IMR-90 (cell line): Measurements from ENCODE around the gene ALOX5AP. TPM values are rescaled to one million over a fixed set of nuclear protein-coding genes. Genes with fewer than 3 reads are reported as not detected.
A peak's percentile ranks its signal among the peaks of the same experiment; 100 is the strongest.

Source experiments
- ATAC-seq: fragments of 200-7000 bp; cut with Tn5 transposase; 2 replicates; pipeline ENCODE4 v1.9.1; 2020; ENCODE audit warnings: low read depth, mild to moderate bottlenecking, moderate library complexity
- BruUV-seq: library from RNA; stranded (reverse); fragments of 400-500 nt; replicated peaks from 2 replicates; lab custom pipeline; 2021; lab: Mats Ljungman, UMichigan
- CTCF ChIA-PET: fragments of 300-600 bp; formaldehyde crosslinking; extraction: SDS; loops from one replicate; lab custom pipeline; 2021; ENCODE audit warnings: antibody characterized with exemption; lab: Yijun Ruan, JAX
- POLR2A ChIA-PET: fragments of 300-600 bp; sonication (Branson Sonifier 250); formaldehyde crosslinking; loops from one replicate; lab custom pipeline; 2022; ENCODE audit warnings: antibody characterized with exemption; ENCODE audit not compliant: unreplicated experiment; lab: Charles Lee
- DNase-seq: peaks from one replicate; pipeline ENCODE4 v3.0.0; 2013
- H2AFZ ChIP-seq: replicated peaks from 2 replicates; pipeline ENCODE3; 2013; ENCODE audit warnings: low read length, mild to moderate bottlenecking; ENCODE audit not compliant: poor library complexity
- H2AK5ac ChIP-seq: 2 replicates; pipeline ENCODE4 v1.6.1; 2013; ENCODE audit warnings: low read depth, low read length, inconsistent platforms
- H2AK9ac ChIP-seq: replicated peaks from 2 replicates; pipeline ENCODE3; 2013; ENCODE audit warnings: mild to moderate bottlenecking, low read depth, low read length, moderate library complexity; ENCODE audit not compliant: poor library complexity
- H2BK120ac ChIP-seq: 2 replicates; pipeline ENCODE4 v1.6.1; 2013; ENCODE audit warnings: low read depth, low read length, inconsistent platforms
- H2BK15ac ChIP-seq: 3 replicates; pipeline ENCODE4 v1.6.1; 2013; ENCODE audit warnings: low read depth, low read length, inconsistent platforms
- H2BK20ac ChIP-seq: 2 replicates; pipeline ENCODE4 v1.6.1; 2013; ENCODE audit warnings: low read depth, mild to moderate bottlenecking, inconsistent platforms, low read length, moderate library complexity
- H2BK5ac ChIP-seq: 2 replicates; pipeline ENCODE4 v1.6.1; 2013; ENCODE audit warnings: mild to moderate bottlenecking, low read depth, low read length, inconsistent platforms; ENCODE audit not compliant: poor library complexity, severe bottlenecking
- H3K14ac ChIP-seq: replicated peaks from 2 replicates; pipeline ENCODE4 v1.6.1; 2013; ENCODE audit warnings: low read depth, low read length, inconsistent platforms
- H3K18ac ChIP-seq: 2 replicates; pipeline ENCODE4 v1.6.1; 2013; ENCODE audit warnings: low read depth, low read length, control low read depth
- H3K23ac ChIP-seq: 2 replicates; pipeline ENCODE4 v1.6.1; 2013; ENCODE audit warnings: low read depth, low read length, inconsistent platforms
- H3K27ac ChIP-seq: 2 replicates; pipeline ENCODE4 v1.5.1; 2013; ENCODE audit warnings: mild to moderate bottlenecking, control low read depth, low read length; ENCODE audit not compliant: insufficient read depth
- H3K27me3 ChIP-seq: 2 replicates; pipeline ENCODE4 v1.6.1; 2013; ENCODE audit warnings: low read length; ENCODE audit not compliant: control insufficient read depth, insufficient read depth
- H3K36me3 ChIP-seq: 2 replicates; pipeline ENCODE4 v1.6.1; 2013; ENCODE audit warnings: low read length, mixed read lengths; ENCODE audit not compliant: control insufficient read depth, insufficient read depth
- H3K4ac ChIP-seq: 2 replicates; pipeline ENCODE4 v1.6.1; 2013; ENCODE audit warnings: low read depth, low read length, inconsistent platforms
- H3K4me1 ChIP-seq: 2 replicates; pipeline ENCODE4 v1.6.1; 2013; ENCODE audit warnings: low read length, mixed read lengths; ENCODE audit not compliant: control insufficient read depth, insufficient read depth
- H3K4me2 ChIP-seq: 2 replicates; pipeline ENCODE4 v1.6.1; 2013; ENCODE audit warnings: low read depth, mild to moderate bottlenecking, control low read depth, low read length, moderate library complexity
- H3K4me3 ChIP-seq: 2 replicates; pipeline ENCODE4 v1.5.1; 2013; ENCODE audit warnings: low read depth, mild to moderate bottlenecking, control low read depth, low read length, moderate library complexity; ENCODE audit not compliant: insufficient read depth
- H3K56ac ChIP-seq: 2 replicates; pipeline ENCODE4 v1.6.1; 2013; ENCODE audit warnings: low read length, inconsistent platforms; ENCODE audit not compliant: insufficient read depth; ENCODE audit errors: extremely low read depth
- H3K79me1 ChIP-seq, 2 experiments: 2 replicates each; pipeline ENCODE4 v1.6.1; 2013; ENCODE audit warnings: low read length in 2 of 2, inconsistent platforms in 1 of 2, low read depth in 1 of 2
- H3K9ac ChIP-seq: 2 replicates; pipeline ENCODE4 v1.6.1; 2013; ENCODE audit warnings: low read depth, low read length, control low read depth
- H3K9me1 ChIP-seq: 2 replicates; pipeline ENCODE4 v1.6.1; 2013; ENCODE audit warnings: low read length, inconsistent platforms; ENCODE audit not compliant: insufficient read depth
- H3K9me3 ChIP-seq: 2 replicates; pipeline ENCODE4 v1.6.1; 2013; ENCODE audit warnings: low read length; ENCODE audit not compliant: control insufficient read depth, insufficient read depth
- H4K20me1 ChIP-seq: 2 replicates; pipeline ENCODE4 v1.6.1; 2013; ENCODE audit warnings: low read length, inconsistent platforms; ENCODE audit not compliant: insufficient read depth
- H4K5ac ChIP-seq: 2 replicates; pipeline ENCODE4 v1.6.1; 2013; ENCODE audit warnings: mild to moderate bottlenecking, low read depth, low read length, control low read depth
- H4K8ac ChIP-seq, 2 experiments: 2 replicates each; pipeline ENCODE4 v1.6.1; 2013; ENCODE audit warnings: low read depth in 2 of 2, low read length in 2 of 2, control low read depth in 1 of 2, inconsistent platforms in 1 of 2
- H4K91ac ChIP-seq: 2 replicates; pipeline ENCODE4 v1.6.1; 2013; ENCODE audit warnings: low read depth, low read length, inconsistent platforms; ENCODE audit not compliant: insufficient read depth
- BHLHE40 ChIP-seq: fragments of 150-350 bp; IDR thresholded peaks from 2 replicates; pipeline ENCODE4 v1.6.1; 2016; ENCODE audit warnings: mild to moderate bottlenecking, low read depth, low read length
- CEBPB ChIP-seq: IDR thresholded peaks from 2 replicates; pipeline ENCODE4 v1.6.1; 2012; ENCODE audit warnings: low read depth, low read length, improper control_type of control experiment
- CHD1 ChIP-seq: IDR thresholded peaks from 2 replicates; pipeline ENCODE4 v1.6.1; 2012; ENCODE audit warnings: low read depth, low read length, improper control_type of control experiment
- CTCF ChIP-seq: conservative IDR thresholded peaks from 2 replicates; pipeline ENCODE4 v1.5.1; 2012; ENCODE audit warnings: mild to moderate bottlenecking, low read depth, low read length, improper control_type of control experiment
- FOS ChIP-seq: fragments of 150-350 bp; IDR thresholded peaks from 2 replicates; pipeline ENCODE4 v1.6.1; 2016; ENCODE audit warnings: low read depth, low read length
- MAFK ChIP-seq: IDR thresholded peaks from 2 replicates; pipeline ENCODE4 v1.6.1; 2012; ENCODE audit warnings: low read depth, low read length, improper control_type of control experiment
- MAZ ChIP-seq: IDR thresholded peaks from 2 replicates; pipeline ENCODE4 v1.6.1; 2012; ENCODE audit warnings: low read depth, mild to moderate bottlenecking, low read length, improper control_type of control experiment, moderate library complexity, borderline replicate concordance
- MXI1 ChIP-seq: IDR thresholded peaks from 2 replicates; pipeline ENCODE4 v1.6.1; 2012; ENCODE audit warnings: low read depth, mild to moderate bottlenecking, low read length, moderate library complexity, borderline replicate concordance
- NFE2L2 ChIP-seq: fragments of 150-350 bp; IDR thresholded peaks from 2 replicates; pipeline ENCODE4 v1.6.1; 2016; ENCODE audit warnings: low read depth, mild to moderate bottlenecking, low read length
- POLR2A ChIP-seq: IDR thresholded peaks from 2 replicates; pipeline ENCODE4 v1.6.1; 2012; ENCODE audit warnings: mild to moderate bottlenecking, low read depth, low read length
- RAD21 ChIP-seq: IDR thresholded peaks from 2 replicates; pipeline ENCODE4 v1.6.1; 2012; ENCODE audit warnings: low read length, improper control_type of control experiment
- RFX5 ChIP-seq: IDR thresholded peaks from 2 replicates; pipeline ENCODE4 v1.8.0; 2012; ENCODE audit warnings: low read depth, mild to moderate bottlenecking, low read length, moderate library complexity
- SMC3 ChIP-seq: fragments of 150-350 bp; IDR thresholded peaks from 2 replicates; pipeline ENCODE4 v1.6.1; 2016; ENCODE audit warnings: low read depth, mild to moderate bottlenecking, antibody characterized with exemption, low read length, moderate library complexity
- WGBS, 2 experiments: methylation state at CpG; one replicate each; pipeline versions ENCODE4 v1.1.5 to v1.1.7; 2013; ENCODE audit warnings: missing lambda C conversion rate in 2 of 2; ENCODE audit not compliant: insufficient read length in 1 of 2; ENCODE audit errors: extremely low coverage in 2 of 2; 5-methylcytosine and 5-hydroxymethylcytosine counted together
- dilution Hi-C: fragments of 300-500 bp; cut with HindIII; formaldehyde crosslinking; loops from one replicate; pipeline ENCODE4 v1.14.3; 2018; ENCODE audit warnings: low sequenced_read_pairs; ENCODE audit not compliant: unreplicated experiment
- in situ Hi-C: fragments of 300-500 bp; cut with MboI; formaldehyde crosslinking; loops from 3 replicates; pipeline ENCODE4 v1.14.3; 2019; ENCODE audit warnings: low sequenced_read_pairs, inconsistent platforms, mixed read lengths
- intact Hi-C: fragments of 100-400 bp; cut with micrococcal nuclease; formaldehyde crosslinking; loops from 2 replicates; pipeline ENCODE4 v1.10.0; 2022
- polyA plus RNA-seq, 3 experiments: library from polyadenylated mRNA; depleted of rRNA; stranded (reverse); fragments of >200 nt; gene quantifications; 2 replicates each; pipeline ENCODE4 v1.2.3, GENCODE V29; 2012; ENCODE audit warnings: low replicate concordance in 1 of 3
- total RNA-seq: library from RNA; depleted of rRNA; stranded (reverse); fragments of >200 nt; gene quantifications from 2 replicates; pipeline ENCODE4 v1.2.3, GENCODE V29; 2012
- TF ChIP-seq, protein P1 (sequence below): fragments of 150-350 bp; IDR thresholded peaks from 2 replicates; pipeline ENCODE4 v1.6.1; 2017; ENCODE audit warnings: mild to moderate bottlenecking, antibody characterized with exemption, low read length, low read depth

Gene ALOX5AP
- total and polyA plus RNA-seq, 2 of the 4 experiments (the other 2 are of a cell fraction): 0.62 TPM; not detected in 1

DNA sequence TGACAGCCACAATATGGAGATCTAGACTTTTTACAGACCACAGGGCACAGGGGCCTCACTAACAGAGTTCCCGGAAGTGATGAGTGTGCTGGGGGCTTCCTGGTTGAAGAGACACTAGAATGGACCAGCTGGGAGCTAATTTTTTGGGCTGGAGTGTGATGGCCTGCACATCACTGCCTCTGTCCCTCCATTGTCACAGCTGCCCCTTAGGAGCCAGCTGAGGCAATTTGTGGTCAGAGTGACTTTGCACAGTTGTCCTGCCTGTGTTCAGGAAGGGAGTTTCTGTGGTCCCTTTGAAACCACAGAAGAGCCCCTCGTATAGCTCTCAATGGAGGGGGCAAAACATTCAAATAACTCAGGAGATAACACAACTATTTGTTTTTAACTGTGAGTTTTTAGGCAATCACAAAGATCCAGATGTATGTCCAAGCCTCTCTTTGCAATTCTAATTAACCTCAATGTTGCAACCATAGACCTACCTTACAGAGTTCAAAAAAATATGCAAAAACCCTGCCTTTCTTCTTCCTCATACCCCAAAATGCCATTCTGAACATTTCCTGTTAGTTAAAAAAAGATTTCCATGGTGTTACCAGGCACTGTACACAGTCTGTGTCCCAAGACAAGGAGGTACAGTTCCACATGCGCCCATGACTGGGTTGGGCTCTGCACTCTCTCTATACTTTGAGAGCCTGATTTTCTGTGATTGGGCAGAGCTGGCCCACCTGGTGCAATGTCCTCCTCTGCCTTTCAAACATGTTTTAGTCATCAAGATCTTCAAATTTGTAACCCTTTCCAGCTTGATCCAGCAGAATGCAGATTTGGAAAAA, 2.4 kb downstream of the ALOX5AP start:
- intact Hi-C loops (no loop called here), in situ Hi-C loops (no loop called here), dilution Hi-C loops (no loop called here)
- Histone ChIP-seq H2AFZ (no peak overlapping the region), H2AK5ac (peak overlapping the region; percentile 68), H3K4me3 (no peak overlapping the region), H3K4me2 (no peak overlapping the region), H3K14ac (no peak overlapping the region), H3K27ac (no peak overlapping the region), H4K91ac (no peak overlapping the region), H2BK5ac (no peak overlapping the region), H4K5ac (no peak overlapping the region; the same call in 1 of the 2 replicates), H4K20me1 (no peaks in the 10 kb centered on the region), H3K36me3 (no peaks in the 10 kb centered on the region), H2BK120ac (peak overlapping the region; percentile 48), H2BK20ac (peak overlapping the region; percentile 52; the same call in 1 of the 2 replicates), H2AK9ac (no peak overlapping the region), H3K23ac (no peak overlapping the region), H3K18ac (0 out of 2 replicates have a peak overlapping the region, but pooled peaks have one; percentile 6), H4K8ac (no peak overlapping the region), H3K4ac (peak overlapping the region; percentile 52; the same call in 1 of the 2 replicates), H2BK15ac (peak overlapping the region; percentile 43; the same call in 1 of the 3 replicates), H3K79me1 (no peaks in the 10 kb centered on the region), H3K9ac (no peak overlapping the region), H3K9me3 (no peaks in the 10 kb centered on the region), H3K27me3 (peaks cover 9% of the 10 kb centered on the region), H3K9me1 (peaks cover 5% of the 10 kb centered on the region), H3K4me1 (peaks cover 16% of the 10 kb centered on the region), H3K56ac (no peak overlapping the region)
- ChIA-PET CTCF (interaction anchor here (1.1 to 1.2 kb wide), 2 partner anchors 30 to 127 kb away, joined by 3 read pairs; no protein-coding TSS in a partner anchor), POLR2A (no interaction called here)
- BruUV-seq: no TSS peak
- WGBS, 2 experiments: 100% methylated on average over 1 of the region's 3 CpGs; no CpG with 5 or more reads in 1 of the 2 experiments
- no peak for ATAC-seq
- DNase-seq: no peak
- no peak for TF ChIP-seq BHLHE40
- no peak for TF ChIP-seq RFX5
- TF ChIP-seq MXI1: no peak
- TF ChIP-seq MAFK: no peak
- TF ChIP-seq, protein P1, sequence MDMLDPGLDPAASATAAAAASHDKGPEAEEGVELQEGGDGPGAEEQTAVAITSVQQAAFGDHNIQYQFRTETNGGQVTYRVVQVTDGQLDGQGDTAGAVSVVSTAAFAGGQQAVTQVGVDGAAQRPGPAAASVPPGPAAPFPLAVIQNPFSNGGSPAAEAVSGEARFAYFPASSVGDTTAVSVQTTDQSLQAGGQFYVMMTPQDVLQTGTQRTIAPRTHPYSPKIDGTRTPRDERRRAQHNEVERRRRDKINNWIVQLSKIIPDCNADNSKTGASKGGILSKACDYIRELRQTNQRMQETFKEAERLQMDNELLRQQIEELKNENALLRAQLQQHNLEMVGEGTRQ: no peak
- no peak for TF ChIP-seq CEBPB
- no peak for TF ChIP-seq CTCF
- TF ChIP-seq FOS: no peak
- no peak for TF ChIP-seq POLR2A
- TF ChIP-seq CHD1: no peak
- TF ChIP-seq SMC3: no peak
- no peak for TF ChIP-seq RAD21
- no peak for TF ChIP-seq MAZ
- TF ChIP-seq NFE2L2: no peak
